ENCODE results near the gene ST6GALNAC3.

DNA sequence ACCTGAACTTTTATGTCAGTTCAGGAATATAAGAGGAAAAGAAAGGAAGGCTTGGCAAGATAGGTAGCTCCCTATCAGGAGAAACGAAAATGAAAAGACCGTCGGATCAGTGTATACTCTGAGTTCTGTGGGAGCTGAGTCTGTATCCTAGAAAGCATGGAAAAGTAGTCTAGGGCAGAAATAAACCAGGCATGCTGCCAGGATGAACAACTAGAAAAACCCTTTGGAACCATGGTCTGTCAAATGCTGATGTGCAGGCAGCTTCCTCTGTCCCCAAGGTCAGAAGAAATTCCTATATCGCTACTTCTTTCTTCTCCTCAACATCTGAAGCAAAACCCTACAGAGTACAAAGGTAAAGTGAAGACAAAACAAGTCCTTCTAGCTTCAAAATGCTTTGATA is 268.8 kb downstream of the ST6GALNAC3 start:
- TF ChIP-seq, protein P1, sequence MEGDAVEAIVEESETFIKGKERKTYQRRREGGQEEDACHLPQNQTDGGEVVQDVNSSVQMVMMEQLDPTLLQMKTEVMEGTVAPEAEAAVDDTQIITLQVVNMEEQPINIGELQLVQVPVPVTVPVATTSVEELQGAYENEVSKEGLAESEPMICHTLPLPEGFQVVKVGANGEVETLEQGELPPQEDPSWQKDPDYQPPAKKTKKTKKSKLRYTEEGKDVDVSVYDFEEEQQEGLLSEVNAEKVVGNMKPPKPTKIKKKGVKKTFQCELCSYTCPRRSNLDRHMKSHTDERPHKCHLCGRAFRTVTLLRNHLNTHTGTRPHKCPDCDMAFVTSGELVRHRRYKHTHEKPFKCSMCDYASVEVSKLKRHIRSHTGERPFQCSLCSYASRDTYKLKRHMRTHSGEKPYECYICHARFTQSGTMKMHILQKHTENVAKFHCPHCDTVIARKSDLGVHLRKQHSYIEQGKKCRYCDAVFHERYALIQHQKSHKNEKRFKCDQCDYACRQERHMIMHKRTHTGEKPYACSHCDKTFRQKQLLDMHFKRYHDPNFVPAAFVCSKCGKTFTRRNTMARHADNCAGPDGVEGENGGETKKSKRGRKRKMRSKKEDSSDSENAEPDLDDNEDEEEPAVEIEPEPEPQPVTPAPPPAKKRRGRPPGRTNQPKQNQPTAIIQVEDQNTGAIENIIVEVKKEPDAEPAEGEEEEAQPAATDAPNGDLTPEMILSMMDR (IDR thresholded peaks at IDR 0.05), result no peak
- TF ChIP-seq, protein P2, sequence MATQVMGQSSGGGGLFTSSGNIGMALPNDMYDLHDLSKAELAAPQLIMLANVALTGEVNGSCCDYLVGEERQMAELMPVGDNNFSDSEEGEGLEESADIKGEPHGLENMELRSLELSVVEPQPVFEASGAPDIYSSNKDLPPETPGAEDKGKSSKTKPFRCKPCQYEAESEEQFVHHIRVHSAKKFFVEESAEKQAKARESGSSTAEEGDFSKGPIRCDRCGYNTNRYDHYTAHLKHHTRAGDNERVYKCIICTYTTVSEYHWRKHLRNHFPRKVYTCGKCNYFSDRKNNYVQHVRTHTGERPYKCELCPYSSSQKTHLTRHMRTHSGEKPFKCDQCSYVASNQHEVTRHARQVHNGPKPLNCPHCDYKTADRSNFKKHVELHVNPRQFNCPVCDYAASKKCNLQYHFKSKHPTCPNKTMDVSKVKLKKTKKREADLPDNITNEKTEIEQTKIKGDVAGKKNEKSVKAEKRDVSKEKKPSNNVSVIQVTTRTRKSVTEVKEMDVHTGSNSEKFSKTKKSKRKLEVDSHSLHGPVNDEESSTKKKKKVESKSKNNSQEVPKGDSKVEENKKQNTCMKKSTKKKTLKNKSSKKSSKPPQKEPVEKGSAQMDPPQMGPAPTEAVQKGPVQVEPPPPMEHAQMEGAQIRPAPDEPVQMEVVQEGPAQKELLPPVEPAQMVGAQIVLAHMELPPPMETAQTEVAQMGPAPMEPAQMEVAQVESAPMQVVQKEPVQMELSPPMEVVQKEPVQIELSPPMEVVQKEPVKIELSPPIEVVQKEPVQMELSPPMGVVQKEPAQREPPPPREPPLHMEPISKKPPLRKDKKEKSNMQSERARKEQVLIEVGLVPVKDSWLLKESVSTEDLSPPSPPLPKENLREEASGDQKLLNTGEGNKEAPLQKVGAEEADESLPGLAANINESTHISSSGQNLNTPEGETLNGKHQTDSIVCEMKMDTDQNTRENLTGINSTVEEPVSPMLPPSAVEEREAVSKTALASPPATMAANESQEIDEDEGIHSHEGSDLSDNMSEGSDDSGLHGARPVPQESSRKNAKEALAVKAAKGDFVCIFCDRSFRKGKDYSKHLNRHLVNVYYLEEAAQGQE (IDR thresholded peaks at IDR 0.05; ENCODE audit: insufficient read depth in 1 of 2, low read depth in 2 of 2, low read length in 1 of 2), result no peak
